ENCODE measurements around the gene LY6G6F.
A peak's percentile ranks its signal among the peaks of the same experiment; 100 is the strongest.

The LY6G6F gene

DNA sequence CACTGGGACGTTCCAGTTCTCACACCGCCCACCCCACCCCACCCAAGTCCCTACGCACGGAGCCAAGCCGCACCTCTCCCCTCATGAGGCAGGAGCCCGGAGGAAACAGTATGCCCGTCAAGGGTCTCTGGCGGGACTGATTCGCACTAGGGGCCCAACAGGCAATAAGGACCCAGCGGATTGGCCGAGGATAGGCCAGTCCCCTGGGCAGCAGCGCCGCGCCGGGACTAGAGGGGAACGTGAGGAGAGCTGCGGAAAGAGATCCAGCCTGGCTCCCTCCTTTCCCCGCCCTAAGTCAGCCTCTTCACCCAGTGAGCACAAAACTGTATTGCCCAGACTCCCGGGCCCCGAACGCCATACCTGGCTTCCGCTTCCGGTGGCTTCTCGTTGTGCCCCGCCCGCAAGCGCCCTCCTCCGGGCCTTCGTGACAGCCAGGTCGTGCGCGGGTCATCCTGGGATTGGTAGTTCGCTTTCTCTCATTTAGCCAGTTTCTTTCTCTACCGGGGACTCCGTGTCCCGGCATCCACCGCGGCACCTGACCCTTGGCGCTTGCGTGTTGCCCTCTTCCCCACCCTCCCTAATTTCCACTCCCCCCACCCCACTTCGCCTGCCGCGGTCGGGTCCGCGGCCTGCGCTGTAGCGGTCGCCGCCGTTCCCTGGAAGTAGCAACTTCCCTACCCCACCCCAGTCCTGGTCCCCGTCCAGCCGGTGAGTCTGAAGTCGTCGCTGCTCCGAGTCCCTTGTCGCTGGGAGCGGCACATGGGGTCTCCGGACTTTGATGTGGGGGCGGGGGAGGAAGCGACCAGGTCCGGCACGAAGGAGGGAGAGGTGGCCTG, 40.9 kb upstream of the LY6G6F start, which contains the start of gene CSNK2B:
CSNK2B (plus strand) TSS at position 580 of the 836 bp plus-strand sequence. CDS start 752 bp downstream, outside the sequence.
- peak within 1 kb of the TSS; percentile 84 for H3K27ac ChIP-seq
- TF ChIP-seq CTCF (conservative IDR thresholded peaks at IDR 0.05), result no peak
- TF ChIP-seq ZFX (IDR thresholded peaks at IDR 0.05), result peak; percentile 57; the same call in 1 of the 2 replicates

- TF ChIP-seq CTCF (conservative IDR thresholded peaks at IDR 0.05), result no peak
- TF ChIP-seq ZFX (IDR thresholded peaks at IDR 0.05), result no peak
Measured at GRCh38 chr6:31666337-31666965, 40.2 kb upstream of the LY6G6F start.

DNA sequence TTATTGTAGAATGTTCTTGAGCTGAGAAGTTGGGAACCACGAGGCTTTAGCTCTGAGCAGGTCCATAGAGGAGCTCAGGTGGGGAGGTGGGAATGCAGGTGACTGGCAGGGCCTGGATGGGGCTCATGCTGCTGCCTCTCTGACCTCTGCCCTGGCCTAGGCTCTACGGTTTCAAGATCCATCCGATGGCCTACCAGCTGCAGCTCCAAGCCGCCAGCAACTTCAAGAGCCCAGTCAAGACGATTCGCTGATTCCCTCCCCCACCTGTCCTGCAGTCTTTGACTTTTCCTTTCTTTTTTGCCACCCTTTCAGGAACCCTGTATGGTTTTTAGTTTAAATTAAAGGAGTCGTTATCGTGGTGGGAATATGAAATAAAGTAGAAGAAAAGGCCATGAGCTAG, 37.0 kb upstream of the LY6G6F start, which contains the start of gene LY6G5B:
LY6G5B (plus strand) TSS at position 301 of the 400 bp plus-strand sequence. CDS start 975 bp downstream, outside the sequence.
- H3K27ac ChIP-seq, result no peak within 1 kb of the TSS
- no peak for TF ChIP-seq ZFX (IDR thresholded peaks at IDR 0.05)
- no peak for TF ChIP-seq CTCF (conservative IDR thresholded peaks at IDR 0.05)

More at GRCh38 chr6:31666337-31666965, 40.2 kb upstream of the LY6G6F start:
- H3K27ac ChIP-seq, result peak overlapping the region; percentile 84

GRCh38 chr6:31676322-31676903, 30.3 kb upstream of the LY6G6F start:
- TF ChIP-seq CTCF (conservative IDR thresholded peaks at IDR 0.05) (no peak), ZFX (IDR thresholded peaks at IDR 0.05) (no peak)
- no peak overlapping the region for H3K27ac ChIP-seq

DNA sequence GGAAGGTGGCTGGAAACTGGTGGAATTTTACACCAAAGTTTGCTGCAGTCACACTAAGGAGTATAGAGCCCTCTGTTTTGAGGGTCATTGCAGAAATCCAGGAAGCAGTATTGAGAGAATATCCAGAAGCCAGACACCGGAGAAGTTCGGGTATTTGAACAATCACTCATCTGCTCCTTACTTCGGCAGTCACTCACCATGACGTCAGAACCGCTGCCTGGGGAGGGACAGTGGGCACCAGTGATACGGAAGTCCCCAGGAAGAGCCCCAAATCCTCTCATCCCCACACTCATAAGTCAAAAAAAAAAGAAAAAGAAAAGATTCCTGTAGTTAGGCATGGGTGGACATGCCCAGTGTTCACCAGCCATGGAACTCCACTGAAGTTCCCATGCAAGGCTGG, 29.8 kb upstream of the LY6G6F start:
- no peak overlapping the region for H3K27ac ChIP-seq
- TF ChIP-seq CTCF (conservative IDR thresholded peaks at IDR 0.05), result no peak
- TF ChIP-seq ZFX (IDR thresholded peaks at IDR 0.05), result no peak

- H3K27ac ChIP-seq, result no peak overlapping the region
- TF ChIP-seq ZFX (IDR thresholded peaks at IDR 0.05) (no peak), CTCF (conservative IDR thresholded peaks at IDR 0.05) (no peak)
Measured at GRCh38 chr6:31677955-31678354, 28.7 kb upstream of the LY6G6F start.
